Measurements from ENCODE around the gene TRIP10. TPM values are rescaled to one million over a fixed set of nuclear protein-coding genes. Genes with fewer than 3 reads are reported as not detected.

TRIP10 gene
- polyA plus RNA-seq, 3 donors = 1.5 to 2.4 (median 1.9) TPM

DNA sequence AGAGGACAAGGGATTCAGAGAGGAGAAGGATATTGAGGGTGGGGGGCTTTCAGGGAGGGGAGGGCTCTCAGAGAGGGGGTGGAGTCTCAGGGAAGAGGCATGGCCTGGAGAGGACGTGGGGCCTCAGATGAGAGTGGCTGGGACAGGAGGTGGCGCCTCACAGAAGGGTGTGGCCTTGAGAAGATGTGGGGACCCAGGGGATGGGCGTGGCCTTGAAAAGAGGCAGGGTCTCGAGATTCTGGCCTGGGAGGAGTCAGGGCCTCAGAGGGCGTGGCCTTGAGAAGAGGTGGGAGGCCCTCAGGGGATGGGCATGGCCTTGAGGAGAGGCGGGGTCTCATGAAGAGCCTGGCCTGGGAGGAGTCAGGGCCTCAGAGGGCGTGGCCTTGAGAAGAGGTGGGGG, 45.8 kb upstream of the TRIP10 start:
- Mint-ChIP-seq H3K27ac (peak overlapping the region in 1 of 7 donors; percentile 57), H3K9me3 (peaks cover 0 to 6% (median 3%) of the 10 kb centered on the region in 7 donors), H3K27me3 (ENCODE audit: low read depth in 3 of 3) (peaks cover 10 to 32% (median 31%) of the 10 kb centered on the region in 3 donors), H3K36me3 (no peaks in the 10 kb centered on the region), H3K4me1 (peaks cover 8% of the 10 kb centered on the region), H3K4me3 (no peak overlapping the region)
- H4K20me1 ChIP-seq (ENCODE audit: insufficient read depth, low read length) = no peaks in the 10 kb centered on the region
- H3K4me3 ChIP-seq (replicated peaks in 1 of 3; ENCODE audit: low read depth in 2 of 3, low read length in 3 of 3) = no peak overlapping the region
- H3K9me3 ChIP-seq (replicated peaks in 1 of 2; ENCODE audit: control insufficient read depth in 1 of 2, insufficient read depth in 1 of 2, low read length in 2 of 2) = peaks cover 0 to 3% of the 10 kb centered on the region in 2 donors
- 82% methylated on average over 5 of the region's 7 CpGs for WGBS (ENCODE audit: insufficient coverage)
- no peak overlapping the region for H3K4me2 ChIP-seq (replicated peaks; ENCODE audit: extremely low read depth, low read length, poor library complexity, severe bottlenecking)
- no peak overlapping the region for H3K9ac ChIP-seq (ENCODE audit: insufficient read depth, low read length, poor library complexity, severe bottlenecking)
- H3K79me2 ChIP-seq (ENCODE audit: insufficient read depth, low read length) = no peaks in the 10 kb centered on the region
- peaks cover 0 to 6% of the 10 kb centered on the region in 2 donors for H3K27me3 ChIP-seq (ENCODE audit: control insufficient read depth in 2 of 2, insufficient read depth in 2 of 2, low read length in 2 of 2)
- no peak overlapping the region for H3K27ac ChIP-seq (ENCODE audit: low read depth in 1 of 2, low read length in 2 of 2)
- TF ChIP-seq, protein P1, sequence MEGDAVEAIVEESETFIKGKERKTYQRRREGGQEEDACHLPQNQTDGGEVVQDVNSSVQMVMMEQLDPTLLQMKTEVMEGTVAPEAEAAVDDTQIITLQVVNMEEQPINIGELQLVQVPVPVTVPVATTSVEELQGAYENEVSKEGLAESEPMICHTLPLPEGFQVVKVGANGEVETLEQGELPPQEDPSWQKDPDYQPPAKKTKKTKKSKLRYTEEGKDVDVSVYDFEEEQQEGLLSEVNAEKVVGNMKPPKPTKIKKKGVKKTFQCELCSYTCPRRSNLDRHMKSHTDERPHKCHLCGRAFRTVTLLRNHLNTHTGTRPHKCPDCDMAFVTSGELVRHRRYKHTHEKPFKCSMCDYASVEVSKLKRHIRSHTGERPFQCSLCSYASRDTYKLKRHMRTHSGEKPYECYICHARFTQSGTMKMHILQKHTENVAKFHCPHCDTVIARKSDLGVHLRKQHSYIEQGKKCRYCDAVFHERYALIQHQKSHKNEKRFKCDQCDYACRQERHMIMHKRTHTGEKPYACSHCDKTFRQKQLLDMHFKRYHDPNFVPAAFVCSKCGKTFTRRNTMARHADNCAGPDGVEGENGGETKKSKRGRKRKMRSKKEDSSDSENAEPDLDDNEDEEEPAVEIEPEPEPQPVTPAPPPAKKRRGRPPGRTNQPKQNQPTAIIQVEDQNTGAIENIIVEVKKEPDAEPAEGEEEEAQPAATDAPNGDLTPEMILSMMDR (IDR thresholded peaks at IDR 0.05) = no peak
- intact Hi-C loops (cut with micrococcal nuclease) = no loop called here
- DNase-seq = no peak
- H3K4me1 ChIP-seq (ENCODE audit: control insufficient read depth in 1 of 2, insufficient read depth in 2 of 2, low read length in 2 of 2) = peaks cover 5 to 6% of the 10 kb centered on the region in 2 donors
- H2AFZ ChIP-seq (ENCODE audit: insufficient read depth, low read depth, low read length, poor library complexity, severe bottlenecking) = no peak overlapping the region
- no peaks in the 10 kb centered on the region for H3K36me3 ChIP-seq (replicated peaks in 1 of 2; ENCODE audit: control insufficient read depth in 1 of 2, insufficient read depth in 2 of 2, low read length in 2 of 2)

DNA sequence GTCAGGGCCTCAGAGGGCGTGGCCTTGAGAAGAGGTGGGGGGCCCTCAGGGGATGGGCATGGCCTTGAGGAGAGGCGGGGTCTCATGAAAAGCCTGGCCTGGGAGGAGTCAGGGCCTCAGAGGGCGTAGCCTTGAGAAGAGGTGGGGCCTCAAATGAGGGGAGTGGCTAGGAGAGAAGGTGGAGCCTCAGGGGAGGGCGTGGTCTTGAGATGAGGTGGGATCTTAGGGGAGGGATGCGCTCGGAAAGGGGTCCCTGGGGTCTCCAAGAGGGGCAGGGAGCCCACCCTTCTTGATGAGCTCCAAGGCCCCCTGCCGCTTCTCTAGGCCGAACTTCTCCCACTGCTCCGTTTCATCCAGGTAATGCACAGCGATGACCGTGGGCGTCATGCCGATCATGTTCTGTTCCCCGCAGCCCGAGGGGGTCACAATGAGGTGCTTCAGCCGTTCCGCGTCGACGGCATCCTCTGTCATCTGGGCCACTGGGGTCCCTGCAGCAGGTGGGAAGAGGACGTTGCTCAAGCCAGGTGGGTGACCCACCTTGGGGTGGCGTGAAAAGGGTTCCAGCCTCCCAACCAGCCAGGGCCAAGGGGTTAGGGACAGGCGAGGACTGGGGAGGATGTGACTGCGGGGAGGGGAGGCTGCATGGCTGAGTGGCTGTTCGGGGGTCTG, 45.2 kb upstream of the TRIP10 start:
- Histone ChIP-seq H3K4me2 (replicated peaks; ENCODE audit: extremely low read depth, low read length, poor library complexity, severe bottlenecking) (no peak overlapping the region), H3K27ac (ENCODE audit: low read depth in 1 of 2, low read length in 2 of 2) (no peak overlapping the region), H3K4me3 (replicated peaks in 1 of 3; ENCODE audit: low read depth in 2 of 3, low read length in 3 of 3) (no peak overlapping the region), H3K36me3 (replicated peaks in 1 of 2; ENCODE audit: control insufficient read depth in 1 of 2, insufficient read depth in 2 of 2, low read length in 2 of 2) (no peaks in the 10 kb centered on the region), H2AFZ (ENCODE audit: insufficient read depth, low read depth, low read length, poor library complexity, severe bottlenecking) (no peak overlapping the region), H3K79me2 (ENCODE audit: insufficient read depth, low read length) (no peaks in the 10 kb centered on the region), H3K27me3 (ENCODE audit: control insufficient read depth in 2 of 2, insufficient read depth in 2 of 2, low read length in 2 of 2) (peaks cover 0 to 6% of the 10 kb centered on the region in 2 donors), H3K9me3 (replicated peaks in 1 of 2; ENCODE audit: control insufficient read depth in 1 of 2, insufficient read depth in 1 of 2, low read length in 2 of 2) (no peaks in the 10 kb centered on the region), H3K4me1 (ENCODE audit: control insufficient read depth in 1 of 2, insufficient read depth in 2 of 2, low read length in 2 of 2) (peaks cover 5 to 6% of the 10 kb centered on the region in 2 donors), H4K20me1 (ENCODE audit: insufficient read depth, low read length) (no peaks in the 10 kb centered on the region), H3K9ac (ENCODE audit: insufficient read depth, low read length, poor library complexity, severe bottlenecking) (no peak overlapping the region)
- Mint-ChIP-seq H3K36me3 (no peaks in the 10 kb centered on the region), H3K9me3 (peaks cover 0 to 3% (median 0%) of the 10 kb centered on the region in 7 donors), H3K27ac (peak overlapping the region in 2 of 7 donors; percentile 24 to 69), H3K27me3 (ENCODE audit: low read depth in 3 of 3) (peaks cover 11 to 32% (median 30%) of the 10 kb centered on the region in 3 donors), H3K4me1 (peaks cover 7% of the 10 kb centered on the region), H3K4me3 (no peak overlapping the region)
- intact Hi-C loops (cut with micrococcal nuclease) = no loop called here
- DNase-seq = no peak
- TF ChIP-seq, protein P1 (IDR thresholded peaks at IDR 0.05) = no peak
- 98% methylated on average over 16 of the region's 25 CpGs for WGBS (ENCODE audit: insufficient coverage)
